Nephron progenitor cell (in vitro differentiated cells): ENCODE measurements around the gene UQCC2.

Experiments
- DNase-seq: peaks from one replicate; pipeline ENCODE4 v3.0.0; 2021
- H3K27ac Mint-ChIP-seq: 2 replicates; pipeline ENCODE4 v1.8.0; 2021; ENCODE audit warnings: mild to moderate bottlenecking, moderate library complexity, mixed read lengths
- H3K27me3 Mint-ChIP-seq: 2 replicates; pipeline ENCODE4 v1.8.0; 2021; ENCODE audit warnings: mild to moderate bottlenecking, low read depth, mixed read lengths; ENCODE audit not compliant: poor library complexity
- H3K36me3 Mint-ChIP-seq: 2 replicates; pipeline ENCODE4 v1.8.0; 2021; ENCODE audit warnings: low read depth, mixed read lengths
- H3K4me1 Mint-ChIP-seq: 2 replicates; pipeline ENCODE4 v1.8.0; 2021; ENCODE audit warnings: mixed read lengths
- H3K4me3 Mint-ChIP-seq: 2 replicates; pipeline ENCODE4 v1.8.0; 2021; ENCODE audit warnings: mild to moderate bottlenecking, moderate library complexity, mixed read lengths
- H3K9me3 Mint-ChIP-seq: 2 replicates; pipeline ENCODE4 v1.8.0; 2021; ENCODE audit warnings: mild to moderate bottlenecking, moderate library complexity, mixed read lengths
- TF ChIP-seq, protein P1 (sequence below): fragments of 200-600 bp; sonication (generic); IDR thresholded peaks from 2 replicates; pipeline ENCODE4 v1.5.0; 2021; ENCODE audit warnings: antibody characterized with exemption

UQCC2 gene

DNA sequence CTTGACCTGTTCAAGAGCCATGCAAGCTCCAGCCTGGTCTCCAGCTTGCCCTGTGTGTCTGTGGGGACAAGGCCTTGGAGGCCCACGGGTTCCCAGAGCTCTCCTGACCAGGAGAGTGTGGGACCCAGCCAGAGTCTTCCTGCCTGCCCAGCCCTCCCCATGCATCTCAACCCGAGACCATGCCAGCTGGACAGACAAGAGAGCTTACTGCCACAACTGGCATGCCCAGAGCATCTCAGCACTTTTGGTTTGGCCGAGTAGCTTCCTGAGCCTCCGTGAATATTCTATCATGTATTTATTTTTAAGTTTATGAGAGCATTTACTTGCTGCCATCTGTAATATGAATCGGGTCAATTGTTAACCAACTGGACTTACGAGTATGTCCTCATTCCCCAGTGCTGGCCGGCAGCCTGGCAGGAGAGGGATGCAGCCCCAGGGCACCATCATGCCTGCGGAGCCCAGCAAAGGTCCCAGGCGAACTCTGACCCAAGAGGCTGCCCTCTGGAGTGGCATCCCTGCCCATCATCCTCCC lies 20.3 kb upstream of the UQCC2 start:
- peaks cover 48% of the 10 kb centered on the region for H3K4me1 Mint-ChIP-seq
- H3K36me3 Mint-ChIP-seq, result peaks cover 13% of the 10 kb centered on the region
- no peaks in the 10 kb centered on the region for H3K9me3 Mint-ChIP-seq
- no peak overlapping the region for H3K27ac Mint-ChIP-seq
- DNase-seq, result no peak
- H3K4me3 Mint-ChIP-seq, result no peak overlapping the region
- TF ChIP-seq, protein P1, sequence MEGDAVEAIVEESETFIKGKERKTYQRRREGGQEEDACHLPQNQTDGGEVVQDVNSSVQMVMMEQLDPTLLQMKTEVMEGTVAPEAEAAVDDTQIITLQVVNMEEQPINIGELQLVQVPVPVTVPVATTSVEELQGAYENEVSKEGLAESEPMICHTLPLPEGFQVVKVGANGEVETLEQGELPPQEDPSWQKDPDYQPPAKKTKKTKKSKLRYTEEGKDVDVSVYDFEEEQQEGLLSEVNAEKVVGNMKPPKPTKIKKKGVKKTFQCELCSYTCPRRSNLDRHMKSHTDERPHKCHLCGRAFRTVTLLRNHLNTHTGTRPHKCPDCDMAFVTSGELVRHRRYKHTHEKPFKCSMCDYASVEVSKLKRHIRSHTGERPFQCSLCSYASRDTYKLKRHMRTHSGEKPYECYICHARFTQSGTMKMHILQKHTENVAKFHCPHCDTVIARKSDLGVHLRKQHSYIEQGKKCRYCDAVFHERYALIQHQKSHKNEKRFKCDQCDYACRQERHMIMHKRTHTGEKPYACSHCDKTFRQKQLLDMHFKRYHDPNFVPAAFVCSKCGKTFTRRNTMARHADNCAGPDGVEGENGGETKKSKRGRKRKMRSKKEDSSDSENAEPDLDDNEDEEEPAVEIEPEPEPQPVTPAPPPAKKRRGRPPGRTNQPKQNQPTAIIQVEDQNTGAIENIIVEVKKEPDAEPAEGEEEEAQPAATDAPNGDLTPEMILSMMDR, result no peak
- H3K27me3 Mint-ChIP-seq, result peaks cover 13% of the 10 kb centered on the region

DNA sequence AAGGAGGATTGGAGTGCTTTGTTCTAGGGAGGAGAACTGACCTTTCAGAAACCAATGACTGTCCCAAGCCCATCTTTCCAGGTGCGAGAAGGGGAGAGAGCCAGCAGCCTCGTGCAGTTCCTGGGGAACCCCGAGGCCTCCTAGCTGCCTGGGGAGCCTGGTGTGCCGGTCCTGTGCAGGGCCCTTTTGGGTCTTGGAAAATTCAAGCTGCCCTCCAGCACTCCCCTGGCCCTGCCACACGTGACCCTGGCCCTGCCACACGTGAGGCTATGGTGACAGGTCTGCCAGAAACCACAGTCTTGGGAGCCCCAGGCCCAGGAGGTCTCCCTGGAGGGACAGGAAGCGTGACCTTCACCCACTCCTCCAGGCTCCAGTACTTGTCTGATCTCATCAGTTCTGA lies 19.5 kb upstream of the UQCC2 start:
- DNase-seq, result no peak
- H3K36me3 Mint-ChIP-seq, result peaks cover 13% of the 10 kb centered on the region
- no peaks in the 10 kb centered on the region for H3K9me3 Mint-ChIP-seq
- H3K27ac Mint-ChIP-seq, result no peak overlapping the region
- peaks cover 16% of the 10 kb centered on the region for H3K27me3 Mint-ChIP-seq
- peaks cover 46% of the 10 kb centered on the region for H3K4me1 Mint-ChIP-seq
- TF ChIP-seq, protein P1, result no peak
- no peak overlapping the region for H3K4me3 Mint-ChIP-seq

DNA sequence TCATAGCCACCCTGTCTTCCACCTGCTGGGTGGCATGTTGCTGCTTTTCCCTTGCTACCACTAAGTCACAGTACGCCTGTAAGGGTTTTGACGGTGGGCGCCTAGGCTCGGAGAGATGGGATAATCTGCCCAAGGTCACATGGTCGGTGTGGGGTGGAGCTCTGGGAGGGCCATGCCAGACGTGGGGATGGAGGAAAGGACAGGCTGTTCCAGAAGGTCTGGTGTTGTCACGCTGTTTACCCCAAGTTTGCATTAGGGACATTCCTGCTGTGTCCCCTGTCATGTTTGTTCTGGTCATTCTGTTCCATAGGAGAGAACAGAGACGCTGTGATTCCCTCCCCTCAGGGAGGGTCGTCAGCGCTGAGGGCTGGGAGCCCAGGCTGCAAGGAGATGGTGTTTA lies 19.1 kb upstream of the UQCC2 start:
- H3K4me3 Mint-ChIP-seq, result no peak overlapping the region
- H3K9me3 Mint-ChIP-seq, result no peaks in the 10 kb centered on the region
- no peak overlapping the region for H3K27ac Mint-ChIP-seq
- peaks cover 46% of the 10 kb centered on the region for H3K4me1 Mint-ChIP-seq
- no peak for DNase-seq
- peaks cover 20% of the 10 kb centered on the region for H3K27me3 Mint-ChIP-seq
- peaks cover 13% of the 10 kb centered on the region for H3K36me3 Mint-ChIP-seq
- TF ChIP-seq, protein P1, result no peak

GRCh38 chr6:33729059-33729458 lies 17.6 kb upstream of the UQCC2 start:
- peaks cover 21% of the 10 kb centered on the region for H3K36me3 Mint-ChIP-seq
- peaks cover 49% of the 10 kb centered on the region for H3K4me1 Mint-ChIP-seq
- H3K27me3 Mint-ChIP-seq, result peaks cover 30% of the 10 kb centered on the region
- H3K9me3 Mint-ChIP-seq, result no peaks in the 10 kb centered on the region
- TF ChIP-seq, protein P1, result no peak
- no peak overlapping the region for H3K27ac Mint-ChIP-seq
- DNase-seq, result no peak
- no peak overlapping the region for H3K4me3 Mint-ChIP-seq

DNA sequence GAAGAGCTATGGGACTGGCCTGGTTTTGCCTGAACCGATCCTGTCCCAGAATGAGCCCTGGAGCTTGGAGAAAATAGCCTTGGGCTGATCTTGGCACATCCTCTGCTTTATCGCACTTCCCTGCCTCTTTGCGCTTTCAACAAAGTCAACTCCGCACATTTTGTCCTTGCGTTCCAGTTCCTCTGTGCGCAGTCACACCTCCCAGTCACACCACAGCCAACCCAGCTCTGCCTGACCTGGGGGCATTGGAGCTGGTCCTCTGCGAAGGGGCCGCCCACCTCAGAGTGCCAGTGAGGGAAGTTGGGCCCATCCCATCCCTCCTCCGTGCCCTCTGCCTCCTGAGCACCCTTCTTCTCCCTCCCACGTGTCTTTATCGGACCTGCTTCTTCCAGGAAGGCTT lies 16.9 kb upstream of the UQCC2 start:
- Mint-ChIP-seq H3K36me3 (peaks cover 25% of the 10 kb centered on the region), H3K4me1 (peaks cover 46% of the 10 kb centered on the region), H3K27me3 (peaks cover 36% of the 10 kb centered on the region), H3K27ac (no peak overlapping the region), H3K9me3 (no peaks in the 10 kb centered on the region), H3K4me3 (no peak overlapping the region)
- TF ChIP-seq, protein P1, result no peak
- no peak for DNase-seq

- TF ChIP-seq, protein P1, result no peak
- H3K36me3 Mint-ChIP-seq, result peaks cover 30% of the 10 kb centered on the region
- no peaks in the 10 kb centered on the region for H3K9me3 Mint-ChIP-seq
- H3K4me1 Mint-ChIP-seq, result peaks cover 41% of the 10 kb centered on the region
- no peak overlapping the region for H3K27ac Mint-ChIP-seq
- no peak for DNase-seq
- H3K4me3 Mint-ChIP-seq, result no peak overlapping the region
- H3K27me3 Mint-ChIP-seq, result peaks cover 41% of the 10 kb centered on the region
Measured at GRCh38 chr6:33727932-33728331, 16.4 kb upstream of the UQCC2 start.
